NB4 (cell line): ENCODE data around the gene ABCA2.

Experiments used
- DNase-seq: peaks from one replicate; pipeline ENCODE4 v3.0.0; 2010; ENCODE audit warnings: low read depth
- H3K4me3 ChIP-seq: one replicate; pipeline ENCODE4 v1.5.1; 2011; ENCODE audit warnings: mild to moderate bottlenecking, low read depth, low read length, moderate library complexity
- MYC ChIP-seq: IDR thresholded peaks from 2 replicates; pipeline ENCODE4 v1.6.1; 2011; ENCODE audit warnings: low read depth, low read length
- POLR2A ChIP-seq: IDR thresholded peaks from 2 replicates; pipeline ENCODE4 v1.6.1; 2011; ENCODE audit warnings: mild to moderate bottlenecking; ENCODE audit not compliant: insufficient read length; ENCODE audit errors: extremely low read depth
- TF ChIP-seq, protein P1 (sequence below): IDR thresholded peaks from 2 replicates; pipeline ENCODE4 v1.6.1; 2011; ENCODE audit warnings: low read depth, low read length
- TF ChIP-seq, protein P2 (sequence below): IDR thresholded peaks from one replicate; pipeline ENCODE4 v1.5.1; 2012; ENCODE audit warnings: low read depth, low read length

The ABCA2 gene

DNA sequence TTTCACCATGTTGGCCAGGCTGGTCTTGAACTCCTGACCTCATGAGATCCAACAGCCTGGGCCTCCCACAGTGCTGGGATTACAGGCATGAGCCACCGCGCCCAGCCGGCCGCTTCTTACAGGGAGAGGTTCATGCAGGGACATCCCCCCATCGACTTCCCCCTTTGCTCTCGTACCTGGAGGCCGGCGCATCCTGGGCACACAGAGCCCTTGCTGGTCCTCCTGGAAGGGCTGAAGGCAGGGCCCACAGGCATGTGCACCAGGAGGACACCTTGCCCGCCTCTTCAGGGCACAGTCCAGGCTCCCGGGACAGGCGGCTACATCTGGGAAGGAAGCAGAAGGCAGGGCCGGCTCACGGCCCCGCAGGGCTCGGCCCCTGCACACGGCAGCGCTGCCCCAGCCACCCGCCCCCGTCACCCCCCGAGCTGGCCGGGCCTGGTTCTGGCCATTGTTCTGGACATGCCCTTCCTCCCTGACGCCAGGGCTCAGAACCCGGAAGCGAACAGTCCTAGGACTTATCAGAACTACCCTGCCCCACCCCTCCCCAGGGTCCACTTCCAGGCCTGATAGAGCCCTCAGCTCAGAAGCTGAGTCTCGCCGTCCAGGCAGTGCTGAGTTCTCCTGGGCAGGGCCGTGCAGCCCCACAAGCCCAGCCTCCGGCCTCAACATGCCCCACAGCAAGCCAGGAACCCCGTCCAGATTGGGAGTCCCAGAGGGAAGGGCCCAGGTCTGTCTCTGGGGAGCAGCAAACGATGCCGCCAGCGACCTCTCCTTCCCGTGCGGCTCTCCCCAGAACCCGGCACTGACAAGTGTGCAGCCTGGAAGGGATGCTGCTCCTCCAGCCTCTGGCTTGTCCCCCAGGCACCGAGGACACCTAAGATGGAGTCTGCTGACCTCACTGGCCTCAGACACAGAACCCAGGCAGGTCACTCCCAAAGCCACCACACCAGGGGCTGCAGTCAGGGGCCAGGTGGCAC is 15.0 kb upstream of the ABCA2 start:
- H3K4me3 ChIP-seq, result no peak overlapping the region
- TF ChIP-seq, protein P1, sequence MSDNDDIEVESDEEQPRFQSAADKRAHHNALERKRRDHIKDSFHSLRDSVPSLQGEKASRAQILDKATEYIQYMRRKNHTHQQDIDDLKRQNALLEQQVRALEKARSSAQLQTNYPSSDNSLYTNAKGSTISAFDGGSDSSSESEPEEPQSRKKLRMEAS, result no peak
- no peak for TF ChIP-seq POLR2A
- no peak for TF ChIP-seq MYC
- TF ChIP-seq, protein P2, sequence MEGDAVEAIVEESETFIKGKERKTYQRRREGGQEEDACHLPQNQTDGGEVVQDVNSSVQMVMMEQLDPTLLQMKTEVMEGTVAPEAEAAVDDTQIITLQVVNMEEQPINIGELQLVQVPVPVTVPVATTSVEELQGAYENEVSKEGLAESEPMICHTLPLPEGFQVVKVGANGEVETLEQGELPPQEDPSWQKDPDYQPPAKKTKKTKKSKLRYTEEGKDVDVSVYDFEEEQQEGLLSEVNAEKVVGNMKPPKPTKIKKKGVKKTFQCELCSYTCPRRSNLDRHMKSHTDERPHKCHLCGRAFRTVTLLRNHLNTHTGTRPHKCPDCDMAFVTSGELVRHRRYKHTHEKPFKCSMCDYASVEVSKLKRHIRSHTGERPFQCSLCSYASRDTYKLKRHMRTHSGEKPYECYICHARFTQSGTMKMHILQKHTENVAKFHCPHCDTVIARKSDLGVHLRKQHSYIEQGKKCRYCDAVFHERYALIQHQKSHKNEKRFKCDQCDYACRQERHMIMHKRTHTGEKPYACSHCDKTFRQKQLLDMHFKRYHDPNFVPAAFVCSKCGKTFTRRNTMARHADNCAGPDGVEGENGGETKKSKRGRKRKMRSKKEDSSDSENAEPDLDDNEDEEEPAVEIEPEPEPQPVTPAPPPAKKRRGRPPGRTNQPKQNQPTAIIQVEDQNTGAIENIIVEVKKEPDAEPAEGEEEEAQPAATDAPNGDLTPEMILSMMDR, result no peak
- DNase-seq, result no peak

DNA sequence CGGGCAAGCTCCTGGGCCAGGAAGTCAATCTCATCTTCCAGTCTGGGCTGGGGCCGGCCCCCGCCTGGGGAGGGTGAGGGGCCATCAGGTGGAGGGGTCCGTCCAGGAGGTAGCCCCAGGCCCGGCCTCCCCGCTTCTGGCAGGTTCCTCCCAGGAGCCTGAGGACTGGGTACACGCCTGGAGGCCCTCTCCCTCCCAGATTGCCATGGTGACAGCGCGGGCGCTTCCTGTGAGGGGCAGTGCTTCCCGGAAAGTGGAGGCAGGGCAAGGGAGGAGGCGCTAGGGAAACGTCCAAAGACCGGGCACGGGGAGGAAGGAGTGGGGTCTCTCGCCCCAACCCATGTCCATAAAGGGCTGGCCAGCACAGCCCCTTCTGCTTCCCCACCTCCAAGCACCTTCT is 13.1 kb upstream of the ABCA2 start:
- no peak for DNase-seq
- H3K4me3 ChIP-seq, result no peak overlapping the region
- TF ChIP-seq, protein P1, result no peak
- TF ChIP-seq, protein P2, result no peak
- TF ChIP-seq MYC (no peak), POLR2A (no peak)

DNA sequence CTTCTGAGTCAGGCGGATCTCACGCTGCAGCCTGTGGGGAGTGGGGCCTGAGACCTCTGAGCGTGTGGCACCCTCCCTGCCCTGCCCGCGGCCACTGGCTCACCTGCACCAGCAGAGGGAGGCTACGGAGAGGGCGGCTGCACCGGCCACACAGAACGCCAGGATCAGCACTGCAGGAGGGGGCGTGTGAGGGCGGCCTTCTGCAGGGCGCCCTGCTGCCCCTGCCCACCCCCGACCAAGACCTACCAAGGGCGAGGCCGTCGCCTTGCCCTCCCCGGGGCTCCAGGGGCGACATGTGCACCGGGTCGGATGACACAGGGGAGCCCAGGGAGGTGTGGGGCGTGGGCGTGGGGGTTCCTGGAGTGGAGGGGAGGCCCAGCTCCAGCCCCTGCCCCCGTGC is 12.5 kb upstream of the ABCA2 start:
- no peak overlapping the region for H3K4me3 ChIP-seq
- DNase-seq, result no peak
- TF ChIP-seq, protein P1, result no peak
- TF ChIP-seq POLR2A, result no peak
- TF ChIP-seq MYC, result no peak
- TF ChIP-seq, protein P2, result no peak

DNA sequence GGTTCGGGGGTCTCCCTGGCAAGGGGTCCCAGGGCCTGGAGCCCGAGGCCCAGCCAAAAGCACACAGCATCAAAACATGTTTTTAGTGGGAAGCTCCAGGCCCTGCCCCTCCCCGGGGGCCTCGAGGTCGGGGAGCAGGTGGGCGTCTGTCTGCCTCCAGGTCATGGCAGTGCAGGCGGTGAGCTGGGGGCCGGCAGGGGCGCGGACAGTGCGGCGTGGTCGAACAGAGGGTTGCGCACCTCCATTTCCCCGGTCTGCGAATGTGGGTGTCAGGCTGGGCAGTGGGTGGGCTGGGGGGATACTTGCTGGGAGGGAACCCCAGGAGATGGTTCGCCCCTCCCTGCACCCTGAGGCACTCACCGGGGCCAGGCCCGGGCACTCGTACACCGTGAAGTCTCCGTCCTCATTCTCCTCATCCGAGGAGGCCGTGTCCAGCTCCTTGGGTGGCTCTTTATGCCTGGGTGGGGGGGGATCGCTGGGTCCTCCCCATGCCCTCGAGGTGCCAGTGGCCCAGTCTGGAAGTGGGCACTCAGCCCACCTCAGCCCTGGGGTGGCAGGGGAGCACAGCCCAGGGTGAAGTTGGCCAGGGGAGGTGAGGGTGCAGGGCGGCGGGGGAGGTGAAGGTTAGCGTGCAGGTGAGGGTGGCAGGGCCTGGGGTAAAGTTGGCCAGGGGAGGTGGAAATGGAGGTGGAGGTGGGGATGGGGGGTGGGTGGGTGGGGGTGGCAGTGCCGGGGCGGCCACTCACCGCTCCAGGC is 11.8 kb upstream of the ABCA2 start:
- DNase-seq, result no peak
- TF ChIP-seq, protein P2, result no peak
- TF ChIP-seq, protein P1, result no peak
- TF ChIP-seq MYC (no peak), POLR2A (no peak)
- H3K4me3 ChIP-seq, result no peak overlapping the region

DNA sequence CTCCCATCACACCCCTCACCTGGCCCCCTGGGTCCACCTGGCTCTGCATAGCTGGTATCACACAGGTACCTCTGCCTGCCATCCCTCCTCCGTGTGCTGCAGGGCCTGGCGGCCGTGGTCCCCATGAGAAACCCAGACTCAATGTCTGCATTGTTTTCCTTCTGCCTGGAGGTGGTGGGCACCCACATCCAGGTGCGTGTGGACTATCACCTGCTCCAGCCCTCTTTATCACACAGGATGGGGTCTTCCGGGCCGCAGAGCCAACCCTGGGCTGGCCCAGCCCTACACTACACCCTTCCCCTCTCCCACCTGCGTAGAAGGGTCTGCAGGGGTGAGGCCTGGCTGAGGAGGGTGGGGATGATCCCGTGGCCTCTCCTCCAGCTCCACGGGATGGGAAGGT is 10.9 kb upstream of the ABCA2 start:
- TF ChIP-seq, protein P1, result no peak
- no peak for TF ChIP-seq POLR2A
- TF ChIP-seq, protein P2, result no peak
- no peak for TF ChIP-seq MYC
- no peak for DNase-seq
- no peak overlapping the region for H3K4me3 ChIP-seq
